ENCODE measurements around the gene HS6ST2. TPM values are rescaled to one million over a fixed set of nuclear protein-coding genes. Genes with fewer than 3 reads are reported as not detected.

HS6ST2 gene
- total and polyA plus RNA-seq, 2 experiments from 2014 or later, result not detected

- Histone ChIP-seq H3K9ac (no peak overlapping the region), H3K27me3 (replicated peaks; ENCODE audit: insufficient read depth) (no peaks in the 10 kb centered on the region), H3K79me2 (ENCODE audit: insufficient read depth) (no peaks in the 10 kb centered on the region), H2AFZ (no peak overlapping the region), H3K36me3 (ENCODE audit: low read depth) (no peaks in the 10 kb centered on the region), H3K9me3 (ENCODE audit: low read depth) (no peaks in the 10 kb centered on the region), H3K4me1 (ENCODE audit: insufficient read depth) (no peaks in the 10 kb centered on the region), H3K4me2 (ENCODE audit: unreplicated experiment) (no peak overlapping the region), H3K27ac (no peak overlapping the region), H4K20me1 (ENCODE audit: insufficient read depth) (no peaks in the 10 kb centered on the region), H3F3A (ENCODE audit: insufficient read depth) (no peaks in the 10 kb centered on the region), H3K9me2 (ENCODE audit: insufficient read depth) (no peaks in the 10 kb centered on the region), H3K4me3 (no peak overlapping the region)
- TF ChIP-seq EZH2 (IDR thresholded peaks at IDR 0.05; ENCODE audit: insufficient read depth, poor library complexity, severe bottlenecking) (no peak), EZH2phosphoT487 (IDR thresholded peaks at IDR 0.05; ENCODE audit: insufficient read depth, low read depth) (no peak)
- DNase-seq, result no peak
- WGBS, 2 experiments (ENCODE audit: low coverage in 1 of 2, low lambda C conversion rate in 2 of 2, missing lambda C conversion rate in 2 of 2), result 0% methylated on average over 2 to 3 of the region's 3 CpGs
- in situ Hi-C loops (cut with MboI), result no loop called here
These were observed 207.3 kb downstream of the HS6ST2 start for GRCh38 chrX:132751063-132751690.

GRCh38 chrX:132750331-132751062 lies 207.9 kb downstream of the HS6ST2 start:
- DNase-seq, result no peak
- no peak overlapping the region for H3K4me2 ChIP-seq (ENCODE audit: unreplicated experiment)
- H4K20me1 ChIP-seq (ENCODE audit: insufficient read depth), result no peaks in the 10 kb centered on the region
- H3K36me3 ChIP-seq (ENCODE audit: low read depth), result no peaks in the 10 kb centered on the region
- H3K27me3 ChIP-seq (replicated peaks; ENCODE audit: insufficient read depth), result no peaks in the 10 kb centered on the region
- no peak overlapping the region for H3K9ac ChIP-seq
- H3K27ac ChIP-seq, result no peak overlapping the region
- no peak overlapping the region for H2AFZ ChIP-seq
- TF ChIP-seq EZH2 (IDR thresholded peaks at IDR 0.05; ENCODE audit: insufficient read depth, poor library complexity, severe bottlenecking) (no peak), EZH2phosphoT487 (IDR thresholded peaks at IDR 0.05; ENCODE audit: insufficient read depth, low read depth) (no peak)
- H3K79me2 ChIP-seq (ENCODE audit: insufficient read depth), result no peaks in the 10 kb centered on the region
- in situ Hi-C loops (cut with MboI), result no loop called here
- 11 to 15% methylated on average over 6 of the region's 6 CpGs for WGBS, 2 experiments (ENCODE audit: low coverage in 1 of 2, low lambda C conversion rate in 2 of 2, missing lambda C conversion rate in 2 of 2)
- no peaks in the 10 kb centered on the region for H3K9me3 ChIP-seq (ENCODE audit: low read depth)
- H3K4me1 ChIP-seq (ENCODE audit: insufficient read depth), result no peaks in the 10 kb centered on the region
- no peaks in the 10 kb centered on the region for H3F3A ChIP-seq (ENCODE audit: insufficient read depth)
- H3K9me2 ChIP-seq (ENCODE audit: insufficient read depth), result no peaks in the 10 kb centered on the region
- H3K4me3 ChIP-seq, result no peak overlapping the region

DNA sequence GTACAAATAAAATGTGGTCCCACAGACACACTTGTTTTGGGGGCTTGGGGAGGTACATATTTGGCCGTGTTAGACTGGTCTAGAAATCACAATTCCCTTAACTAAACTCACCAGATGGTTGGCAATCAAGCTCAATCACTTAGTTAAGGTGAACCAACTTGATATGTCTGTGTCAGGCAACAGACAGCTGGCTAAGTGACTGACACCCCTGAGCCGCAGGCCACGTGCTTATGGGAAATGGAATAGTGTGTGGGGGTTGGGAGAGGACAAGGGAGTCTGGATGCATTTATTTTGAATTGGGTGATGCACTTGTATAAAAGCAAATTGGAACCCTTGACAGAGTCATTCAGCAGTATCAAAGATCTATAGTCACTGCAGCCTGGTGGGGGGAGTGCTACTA lies 209.0 kb downstream of the HS6ST2 start:
- Histone ChIP-seq H2AFZ (no peak overlapping the region), H3K9me3 (ENCODE audit: low read depth) (no peaks in the 10 kb centered on the region), H3K79me2 (ENCODE audit: insufficient read depth) (no peaks in the 10 kb centered on the region), H3F3A (ENCODE audit: insufficient read depth) (no peaks in the 10 kb centered on the region), H3K9ac (no peak overlapping the region), H3K9me2 (ENCODE audit: insufficient read depth) (no peaks in the 10 kb centered on the region), H3K27ac (no peak overlapping the region), H3K4me2 (ENCODE audit: unreplicated experiment) (no peak overlapping the region), H3K27me3 (replicated peaks; ENCODE audit: insufficient read depth) (no peaks in the 10 kb centered on the region), H3K36me3 (ENCODE audit: low read depth) (no peaks in the 10 kb centered on the region), H4K20me1 (ENCODE audit: insufficient read depth) (no peaks in the 10 kb centered on the region), H3K4me3 (no peak overlapping the region), H3K4me1 (ENCODE audit: insufficient read depth) (no peaks in the 10 kb centered on the region)
- DNase-seq, result no peak
- WGBS, 2 experiments (ENCODE audit: low coverage in 1 of 2, low lambda C conversion rate in 2 of 2, missing lambda C conversion rate in 2 of 2), result 32 to 43% methylated on average over 3 of the region's 3 CpGs
- in situ Hi-C loops (cut with MboI), result no loop called here
- no peak for TF ChIP-seq EZH2phosphoT487 (IDR thresholded peaks at IDR 0.05; ENCODE audit: insufficient read depth, low read depth)
- no peak for TF ChIP-seq EZH2 (IDR thresholded peaks at IDR 0.05; ENCODE audit: insufficient read depth, poor library complexity, severe bottlenecking)

GRCh38 chrX:132748909-132749308 lies 209.5 kb downstream of the HS6ST2 start:
- H2AFZ ChIP-seq, result no peak overlapping the region
- H3K9me2 ChIP-seq (ENCODE audit: insufficient read depth), result no peaks in the 10 kb centered on the region
- no peak overlapping the region for H3K27ac ChIP-seq
- no peak for DNase-seq
- H3K4me1 ChIP-seq (ENCODE audit: insufficient read depth), result no peaks in the 10 kb centered on the region
- TF ChIP-seq EZH2phosphoT487 (IDR thresholded peaks at IDR 0.05; ENCODE audit: insufficient read depth, low read depth) (no peak), EZH2 (IDR thresholded peaks at IDR 0.05; ENCODE audit: insufficient read depth, poor library complexity, severe bottlenecking) (no peak)
- no peak overlapping the region for H3K4me3 ChIP-seq
- H3K36me3 ChIP-seq (ENCODE audit: low read depth), result no peaks in the 10 kb centered on the region
- H3K9me3 ChIP-seq (ENCODE audit: low read depth), result no peaks in the 10 kb centered on the region
- H3K9ac ChIP-seq, result no peak overlapping the region
- no peaks in the 10 kb centered on the region for H3K27me3 ChIP-seq (replicated peaks; ENCODE audit: insufficient read depth)
- H3K4me2 ChIP-seq (ENCODE audit: unreplicated experiment), result no peak overlapping the region
- in situ Hi-C loops (cut with MboI), result no loop called here
- no peaks in the 10 kb centered on the region for H3K79me2 ChIP-seq (ENCODE audit: insufficient read depth)
- H3F3A ChIP-seq (ENCODE audit: insufficient read depth), result no peaks in the 10 kb centered on the region
- H4K20me1 ChIP-seq (ENCODE audit: insufficient read depth), result no peaks in the 10 kb centered on the region
- WGBS, 2 experiments (ENCODE audit: low coverage in 1 of 2, low lambda C conversion rate in 2 of 2, missing lambda C conversion rate in 2 of 2), result 42 to 54% methylated on average over 4 of the region's 4 CpGs
